ENCODE data around the gene TMEFF2.

DNA sequence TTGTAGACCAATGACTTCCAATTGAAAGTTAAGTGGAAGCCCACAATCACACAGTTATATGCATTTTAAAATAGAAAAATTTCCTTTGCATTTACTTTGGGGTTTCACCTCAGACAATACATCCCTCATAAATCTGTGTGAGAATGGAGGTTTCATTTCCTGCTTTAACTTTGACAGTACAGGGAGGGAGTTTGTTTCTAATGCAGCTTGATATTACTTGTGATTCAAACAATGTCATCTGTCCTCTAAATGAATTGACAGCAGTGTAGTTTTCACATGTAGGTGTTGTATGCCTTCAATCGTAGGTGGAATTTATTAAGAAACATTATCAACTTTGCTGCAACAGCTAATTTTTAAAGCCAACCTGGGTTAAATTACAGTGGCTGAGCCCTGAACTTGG is 75.2 kb downstream of the TMEFF2 start:
- TF ChIP-seq POLR2AphosphoS5 (IDR thresholded peaks at IDR 0.05; ENCODE audit: low read length) (no peak), CTCF (IDR thresholded peaks at IDR 0.05 in 2 of 3, conservative IDR thresholded peaks at IDR 0.05 in 1 of 3; ENCODE audit: control insufficient read depth in 2 of 3, extremely low read depth in 1 of 3, insufficient read depth in 1 of 3, low read depth in 3 of 3, low read length in 3 of 3) (no peak), TCF7 (IDR thresholded peaks at IDR 0.05; ENCODE audit: borderline replicate concordance) (no peak), ETV6 (conservative IDR thresholded peaks at IDR 0.05 in 1 of 2, IDR thresholded peaks at IDR 0.05 in 1 of 2; ENCODE audit: borderline replicate concordance in 1 of 2, low read depth in 1 of 2) (no peak), POLR2A (IDR thresholded peaks at IDR 0.05; ENCODE audit: low read depth, low read length) (no peak), TCF12 (IDR thresholded peaks at IDR 0.05; ENCODE audit: low read depth, low read length) (no peak), EP300 (IDR thresholded peaks at IDR 0.05; ENCODE audit: borderline replicate concordance in 1 of 2, control insufficient read depth in 1 of 2, low read depth in 2 of 2, low read length in 2 of 2) (no peak), SUZ12 (IDR thresholded peaks at IDR 0.05; ENCODE audit: unreplicated experiment) (no peak), ZZZ3 (IDR thresholded peaks at IDR 0.05; ENCODE audit: control insufficient read depth, insufficient read length, low read depth) (no peak), RAD21 (IDR thresholded peaks at IDR 0.05; ENCODE audit: insufficient read depth, low read depth, low read length) (no peak), NFYA (IDR thresholded peaks at IDR 0.05; ENCODE audit: borderline replicate concordance, low read depth, low read length) (no peak), EZH2 (IDR thresholded peaks at IDR 0.05; ENCODE audit: borderline replicate concordance, control insufficient read depth, low read depth, low read length) (no peak)
- TF ChIP-seq, protein P1, sequence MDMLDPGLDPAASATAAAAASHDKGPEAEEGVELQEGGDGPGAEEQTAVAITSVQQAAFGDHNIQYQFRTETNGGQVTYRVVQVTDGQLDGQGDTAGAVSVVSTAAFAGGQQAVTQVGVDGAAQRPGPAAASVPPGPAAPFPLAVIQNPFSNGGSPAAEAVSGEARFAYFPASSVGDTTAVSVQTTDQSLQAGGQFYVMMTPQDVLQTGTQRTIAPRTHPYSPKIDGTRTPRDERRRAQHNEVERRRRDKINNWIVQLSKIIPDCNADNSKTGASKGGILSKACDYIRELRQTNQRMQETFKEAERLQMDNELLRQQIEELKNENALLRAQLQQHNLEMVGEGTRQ (IDR thresholded peaks at IDR 0.05; ENCODE audit: borderline replicate concordance, low read depth, low read length): no peak
